AG10803 (cell line): ENCODE results near the gene TEC.

Source experiments
- DNase-seq: peaks from one replicate; pipeline ENCODE4 v3.0.0; 2010; ENCODE audit warnings: low read depth
- H3K4me3 ChIP-seq: 2 replicates; pipeline ENCODE4 v1.5.1; 2011; ENCODE audit warnings: mild to moderate bottlenecking, low read length, control low read depth
- CTCF ChIP-seq: conservative IDR thresholded peaks from 2 replicates; pipeline ENCODE4 v1.5.1; 2011; ENCODE audit warnings: mild to moderate bottlenecking, low read length, control low read depth, inconsistent platforms

Gene TEC

GRCh38 chr4:48247878-48248558, 21.6 kb downstream of the TEC start:
- no peak for DNase-seq
- no peak overlapping the region for H3K4me3 ChIP-seq
- no peak for TF ChIP-seq CTCF

- no peak overlapping the region for H3K4me3 ChIP-seq
- TF ChIP-seq CTCF, result no peak
- no peak for DNase-seq
Measured at GRCh38 chr4:48247142-48247877, 22.3 kb downstream of the TEC start.

GRCh38 chr4:48244665-48245064, 25.0 kb downstream of the TEC start:
- no peak for DNase-seq
- TF ChIP-seq CTCF, result no peak
- H3K4me3 ChIP-seq, result no peak overlapping the region

- TF ChIP-seq CTCF, result no peak
- no peak overlapping the region for H3K4me3 ChIP-seq
- no peak for DNase-seq
Measured at GRCh38 chr4:48243887-48244286, 25.8 kb downstream of the TEC start.

GRCh38 chr4:48243429-48243828, 26.2 kb downstream of the TEC start:
- no peak overlapping the region for H3K4me3 ChIP-seq
- DNase-seq, result no peak
- TF ChIP-seq CTCF, result no peak

- TF ChIP-seq CTCF, result no peak
- no peak overlapping the region for H3K4me3 ChIP-seq
- DNase-seq, result no peak
Measured at GRCh38 chr4:48242511-48243195, 27.0 kb downstream of the TEC start.
